WTC11 (cell line): ENCODE data around the gene UBE2K.

Experiments
- FOXJ3 ChIP-seq: sonication (generic); formaldehyde crosslinking; IDR thresholded peaks from 2 replicates; pipeline ENCODE4 v1.9.0; 2021; ENCODE audit warnings: missing genetic modification reagents, mild to moderate bottlenecking, borderline replicate concordance
- FOXP1 ChIP-seq: sonication (generic); formaldehyde crosslinking; IDR thresholded peaks from 2 replicates; pipeline ENCODE4 v1.8.0; 2022; ENCODE audit warnings: missing genetic modification reagents, mild to moderate bottlenecking, moderate library complexity, borderline replicate concordance
- KAT7 ChIP-seq: sonication (generic); formaldehyde crosslinking; IDR thresholded peaks from 2 replicates; pipeline ENCODE4 v1.8.1; 2023; ENCODE audit warnings: missing genetic modification reagents, mild to moderate bottlenecking, borderline replicate concordance
- ZNF232 ChIP-seq: sonication (generic); formaldehyde crosslinking; IDR thresholded peaks from 2 replicates; pipeline ENCODE4 v1.8.0; 2022; ENCODE audit warnings: mild to moderate bottlenecking, missing genetic modification reagents
- TF ChIP-seq, protein P1 (sequence below): fragments of 200-600 bp; IDR thresholded peaks from 2 replicates; pipeline ENCODE4 v1.8.0; 2022; ENCODE audit warnings: antibody characterized with exemption
- TF ChIP-seq, protein P2 (sequence below): sonication (generic); formaldehyde crosslinking; IDR thresholded peaks from 2 replicates; pipeline ENCODE4 v1.8.0; 2023; ENCODE audit warnings: missing genetic modification reagents, mild to moderate bottlenecking, borderline replicate concordance
- TF ChIP-seq, protein P3 (sequence below): sonication (generic); formaldehyde crosslinking; IDR thresholded peaks from 2 replicates; pipeline ENCODE4 v1.8.1; 2023; ENCODE audit warnings: mild to moderate bottlenecking, missing genetic modification reagents, borderline replicate concordance

DNA sequence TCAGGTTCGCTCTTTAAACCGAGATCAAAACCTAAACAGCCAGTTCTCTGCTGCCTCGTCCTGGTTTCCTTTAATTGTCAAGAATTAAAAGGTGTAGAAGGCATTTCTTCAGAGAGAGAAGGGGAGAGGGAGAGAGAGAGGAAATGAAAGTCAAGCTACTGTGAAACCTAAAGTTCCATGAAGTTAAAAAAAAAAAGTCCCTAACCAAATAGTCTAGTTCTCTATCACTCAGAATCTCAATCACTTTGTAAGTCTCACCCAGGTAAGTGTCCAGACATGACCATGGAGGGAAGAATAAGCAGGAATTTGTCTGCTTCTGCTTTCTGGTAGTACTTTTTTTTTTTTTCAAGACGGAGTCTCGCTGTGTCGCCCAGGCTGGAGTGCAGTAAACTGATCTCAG lies 40.5 kb upstream of the UBE2K start:
- TF ChIP-seq ZNF232: no peak
- TF ChIP-seq FOXJ3: no peak
- TF ChIP-seq, protein P1, sequence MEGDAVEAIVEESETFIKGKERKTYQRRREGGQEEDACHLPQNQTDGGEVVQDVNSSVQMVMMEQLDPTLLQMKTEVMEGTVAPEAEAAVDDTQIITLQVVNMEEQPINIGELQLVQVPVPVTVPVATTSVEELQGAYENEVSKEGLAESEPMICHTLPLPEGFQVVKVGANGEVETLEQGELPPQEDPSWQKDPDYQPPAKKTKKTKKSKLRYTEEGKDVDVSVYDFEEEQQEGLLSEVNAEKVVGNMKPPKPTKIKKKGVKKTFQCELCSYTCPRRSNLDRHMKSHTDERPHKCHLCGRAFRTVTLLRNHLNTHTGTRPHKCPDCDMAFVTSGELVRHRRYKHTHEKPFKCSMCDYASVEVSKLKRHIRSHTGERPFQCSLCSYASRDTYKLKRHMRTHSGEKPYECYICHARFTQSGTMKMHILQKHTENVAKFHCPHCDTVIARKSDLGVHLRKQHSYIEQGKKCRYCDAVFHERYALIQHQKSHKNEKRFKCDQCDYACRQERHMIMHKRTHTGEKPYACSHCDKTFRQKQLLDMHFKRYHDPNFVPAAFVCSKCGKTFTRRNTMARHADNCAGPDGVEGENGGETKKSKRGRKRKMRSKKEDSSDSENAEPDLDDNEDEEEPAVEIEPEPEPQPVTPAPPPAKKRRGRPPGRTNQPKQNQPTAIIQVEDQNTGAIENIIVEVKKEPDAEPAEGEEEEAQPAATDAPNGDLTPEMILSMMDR: no peak
- TF ChIP-seq KAT7 (CRISPR knock-in tag): no peak
- TF ChIP-seq, protein P2, sequence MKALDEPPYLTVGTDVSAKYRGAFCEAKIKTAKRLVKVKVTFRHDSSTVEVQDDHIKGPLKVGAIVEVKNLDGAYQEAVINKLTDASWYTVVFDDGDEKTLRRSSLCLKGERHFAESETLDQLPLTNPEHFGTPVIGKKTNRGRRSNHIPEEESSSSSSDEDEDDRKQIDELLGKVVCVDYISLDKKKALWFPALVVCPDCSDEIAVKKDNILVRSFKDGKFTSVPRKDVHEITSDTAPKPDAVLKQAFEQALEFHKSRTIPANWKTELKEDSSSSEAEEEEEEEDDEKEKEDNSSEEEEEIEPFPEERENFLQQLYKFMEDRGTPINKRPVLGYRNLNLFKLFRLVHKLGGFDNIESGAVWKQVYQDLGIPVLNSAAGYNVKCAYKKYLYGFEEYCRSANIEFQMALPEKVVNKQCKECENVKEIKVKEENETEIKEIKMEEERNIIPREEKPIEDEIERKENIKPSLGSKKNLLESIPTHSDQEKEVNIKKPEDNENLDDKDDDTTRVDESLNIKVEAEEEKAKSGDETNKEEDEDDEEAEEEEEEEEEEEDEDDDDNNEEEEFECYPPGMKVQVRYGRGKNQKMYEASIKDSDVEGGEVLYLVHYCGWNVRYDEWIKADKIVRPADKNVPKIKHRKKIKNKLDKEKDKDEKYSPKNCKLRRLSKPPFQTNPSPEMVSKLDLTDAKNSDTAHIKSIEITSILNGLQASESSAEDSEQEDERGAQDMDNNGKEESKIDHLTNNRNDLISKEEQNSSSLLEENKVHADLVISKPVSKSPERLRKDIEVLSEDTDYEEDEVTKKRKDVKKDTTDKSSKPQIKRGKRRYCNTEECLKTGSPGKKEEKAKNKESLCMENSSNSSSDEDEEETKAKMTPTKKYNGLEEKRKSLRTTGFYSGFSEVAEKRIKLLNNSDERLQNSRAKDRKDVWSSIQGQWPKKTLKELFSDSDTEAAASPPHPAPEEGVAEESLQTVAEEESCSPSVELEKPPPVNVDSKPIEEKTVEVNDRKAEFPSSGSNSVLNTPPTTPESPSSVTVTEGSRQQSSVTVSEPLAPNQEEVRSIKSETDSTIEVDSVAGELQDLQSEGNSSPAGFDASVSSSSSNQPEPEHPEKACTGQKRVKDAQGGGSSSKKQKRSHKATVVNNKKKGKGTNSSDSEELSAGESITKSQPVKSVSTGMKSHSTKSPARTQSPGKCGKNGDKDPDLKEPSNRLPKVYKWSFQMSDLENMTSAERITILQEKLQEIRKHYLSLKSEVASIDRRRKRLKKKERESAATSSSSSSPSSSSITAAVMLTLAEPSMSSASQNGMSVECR (CRISPR knock-in tag): no peak
- TF ChIP-seq FOXP1: no peak
- TF ChIP-seq, protein P3, sequence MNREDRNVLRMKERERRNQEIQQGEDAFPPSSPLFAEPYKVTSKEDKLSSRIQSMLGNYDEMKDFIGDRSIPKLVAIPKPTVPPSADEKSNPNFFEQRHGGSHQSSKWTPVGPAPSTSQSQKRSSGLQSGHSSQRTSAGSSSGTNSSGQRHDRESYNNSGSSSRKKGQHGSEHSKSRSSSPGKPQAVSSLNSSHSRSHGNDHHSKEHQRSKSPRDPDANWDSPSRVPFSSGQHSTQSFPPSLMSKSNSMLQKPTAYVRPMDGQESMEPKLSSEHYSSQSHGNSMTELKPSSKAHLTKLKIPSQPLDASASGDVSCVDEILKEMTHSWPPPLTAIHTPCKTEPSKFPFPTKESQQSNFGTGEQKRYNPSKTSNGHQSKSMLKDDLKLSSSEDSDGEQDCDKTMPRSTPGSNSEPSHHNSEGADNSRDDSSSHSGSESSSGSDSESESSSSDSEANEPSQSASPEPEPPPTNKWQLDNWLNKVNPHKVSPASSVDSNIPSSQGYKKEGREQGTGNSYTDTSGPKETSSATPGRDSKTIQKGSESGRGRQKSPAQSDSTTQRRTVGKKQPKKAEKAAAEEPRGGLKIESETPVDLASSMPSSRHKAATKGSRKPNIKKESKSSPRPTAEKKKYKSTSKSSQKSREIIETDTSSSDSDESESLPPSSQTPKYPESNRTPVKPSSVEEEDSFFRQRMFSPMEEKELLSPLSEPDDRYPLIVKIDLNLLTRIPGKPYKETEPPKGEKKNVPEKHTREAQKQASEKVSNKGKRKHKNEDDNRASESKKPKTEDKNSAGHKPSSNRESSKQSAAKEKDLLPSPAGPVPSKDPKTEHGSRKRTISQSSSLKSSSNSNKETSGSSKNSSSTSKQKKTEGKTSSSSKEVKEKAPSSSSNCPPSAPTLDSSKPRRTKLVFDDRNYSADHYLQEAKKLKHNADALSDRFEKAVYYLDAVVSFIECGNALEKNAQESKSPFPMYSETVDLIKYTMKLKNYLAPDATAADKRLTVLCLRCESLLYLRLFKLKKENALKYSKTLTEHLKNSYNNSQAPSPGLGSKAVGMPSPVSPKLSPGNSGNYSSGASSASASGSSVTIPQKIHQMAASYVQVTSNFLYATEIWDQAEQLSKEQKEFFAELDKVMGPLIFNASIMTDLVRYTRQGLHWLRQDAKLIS (CRISPR knock-in tag): no peak
